AG09319 (cell line): ENCODE results near the gene IGFN1.

Source experiments
- DNase-seq: peaks from one replicate; pipeline ENCODE4 v3.0.0-alpha.2; 2010; ENCODE audit warnings: low read depth; ENCODE audit errors: extremely low read depth
- CTCF ChIP-seq: IDR thresholded peaks from 2 replicates; pipeline ENCODE4 v1.5.1; 2011; ENCODE audit warnings: low read depth, mild to moderate bottlenecking, inconsistent platforms, low read length, moderate library complexity

IGFN1 gene

GRCh38 chr1:201172999-201173610 lies 17.5 kb upstream of the IGFN1 start:
- no peak for TF ChIP-seq CTCF
- no peak for DNase-seq

- no peak for TF ChIP-seq CTCF
- no peak for DNase-seq
Measured at GRCh38 chr1:201173736-201174135, 16.9 kb upstream of the IGFN1 start.

GRCh38 chr1:201175820-201176500 lies 14.7 kb upstream of the IGFN1 start:
- no peak for TF ChIP-seq CTCF
- no peak for DNase-seq

- DNase-seq: no peak
- no peak for TF ChIP-seq CTCF
Measured at GRCh38 chr1:201176940-201177339, 13.7 kb upstream of the IGFN1 start.

- no peak for TF ChIP-seq CTCF
- DNase-seq: no peak
Measured at GRCh38 chr1:201178718-201179117, 11.9 kb upstream of the IGFN1 start.

- TF ChIP-seq CTCF: no peak
Measured at GRCh38 chr1:201180141-201180540, 10.5 kb upstream of the IGFN1 start.

GRCh38 chr1:201180901-201181300 lies 9.7 kb upstream of the IGFN1 start:
- TF ChIP-seq CTCF: no peak
- DNase-seq: no peak

More at GRCh38 chr1:201180141-201180540, 10.5 kb upstream of the IGFN1 start:
- no peak for DNase-seq
